GM10248 (cell line): ENCODE measurements around the gene SLC16A13.

Experiments
- CTCF ChIA-PET: fragments of 300-600 bp; sonication (Branson Sonifier 250); formaldehyde crosslinking; extraction: SDS; loops from one replicate; lab custom pipeline; 2021; ENCODE audit warnings: antibody characterized with exemption; lab: Yijun Ruan, JAX
- POLR2A ChIA-PET: fragments of 350-650 bp; sonication (Branson Sonifier 250); formaldehyde crosslinking; extraction: SDS; loops from one replicate; lab custom pipeline; 2020; ENCODE audit warnings: antibody characterized with exemption; lab: Yijun Ruan, JAX
- DNase-seq: peaks from one replicate; pipeline ENCODE4 v3.0.0; 2012; ENCODE audit errors: extremely low spot score
- CTCF ChIP-seq: IDR thresholded peaks from 2 replicates; pipeline ENCODE4 v1.5.1; 2012; ENCODE audit warnings: mild to moderate bottlenecking, low read depth; ENCODE audit errors: extremely low read depth, missing control alignments, control extremely low read depth

SLC16A13 gene

DNA sequence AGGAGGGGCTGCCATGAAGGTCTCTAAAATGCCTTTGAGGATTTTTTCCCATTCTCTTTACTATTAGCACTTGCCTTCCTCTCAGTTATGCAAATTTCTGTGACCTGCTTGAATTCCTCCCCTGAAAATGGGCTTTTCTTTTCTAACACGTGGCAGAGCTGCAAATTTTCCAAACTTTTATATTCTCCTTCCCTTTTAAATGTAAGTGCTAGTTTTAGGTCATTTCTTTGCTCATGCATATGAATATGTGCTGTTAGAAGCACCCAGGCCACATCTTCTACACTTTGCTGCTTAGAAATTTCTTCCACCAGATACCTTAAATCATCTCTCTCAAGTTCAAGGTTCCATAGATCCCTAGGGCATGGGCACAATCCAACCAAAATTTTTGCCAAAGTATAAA is 32.5 kb downstream of the SLC16A13 start:
- CTCF ChIA-PET = no interaction called here
- TF ChIP-seq CTCF = no peak
- POLR2A ChIA-PET = no interaction called here
- no peak for DNase-seq

- DNase-seq = no peak
- CTCF ChIA-PET = interaction anchor here (1.0 to 2.3 kb wide), 3 partner anchors 15 to 107 kb away, joined by 3 to 7 read pairs (median 4); no protein-coding TSS in a partner anchor
- TF ChIP-seq CTCF = no peak
- POLR2A ChIA-PET = no interaction called here
Measured at GRCh38 chr17:7070712-7071111, 34.9 kb downstream of the SLC16A13 start.

DNA sequence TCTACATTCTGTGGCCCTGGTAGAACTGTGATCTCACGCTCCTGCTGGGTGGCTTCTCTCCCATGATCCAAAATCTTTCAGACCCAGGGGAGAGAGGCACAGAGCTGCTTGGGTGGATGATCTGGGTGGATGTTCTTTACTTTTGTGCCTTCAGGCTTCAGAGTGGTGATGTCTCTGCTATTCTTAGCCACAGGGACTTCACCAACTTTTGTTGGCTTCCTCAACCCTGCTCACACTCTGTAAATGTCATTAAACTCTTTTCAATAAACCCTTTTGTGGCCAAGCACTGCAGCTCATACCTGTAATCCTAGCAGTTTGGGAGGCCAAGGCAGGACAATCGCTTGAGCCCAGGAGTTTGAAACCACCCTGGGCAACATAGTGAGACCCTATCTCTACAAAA is 36.6 kb downstream of the SLC16A13 start:
- DNase-seq = no peak
- no peak for TF ChIP-seq CTCF
- CTCF ChIA-PET = interaction anchor here (0.8 to 2.3 kb wide), 4 partner anchors 13 to 84 kb away, joined by 3 to 7 read pairs (median 4); no protein-coding TSS in a partner anchor
- POLR2A ChIA-PET = no interaction called here

DNA sequence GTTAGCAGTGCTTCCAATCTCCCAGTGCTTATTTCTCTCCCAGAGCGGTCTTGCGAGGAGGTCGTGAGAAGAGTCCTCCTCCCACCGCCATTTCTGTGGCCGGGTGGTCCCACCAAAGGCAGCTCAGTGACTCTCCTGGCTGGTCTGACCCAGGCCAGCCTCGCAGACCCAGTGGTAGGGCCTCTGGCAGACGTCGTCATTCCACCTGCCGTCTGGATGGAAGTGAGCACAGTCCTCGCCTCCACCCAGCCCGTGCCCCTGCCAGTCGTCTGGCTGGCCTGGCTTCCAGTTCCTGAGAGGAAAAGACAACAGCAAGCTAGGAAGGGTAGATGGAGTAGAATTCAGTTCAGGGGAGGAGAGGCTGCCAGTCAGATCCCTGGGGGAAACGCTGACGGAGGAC is 39.1 kb downstream of the SLC16A13 start:
- TF ChIP-seq CTCF = no peak
- POLR2A ChIA-PET = no interaction called here
- DNase-seq = no peak
- CTCF ChIA-PET = interaction anchor here (0.7 to 1.6 kb wide), 6 partner anchors 23 to 222 kb away, joined by 3 to 4 read pairs (median 3); no protein-coding TSS in a partner anchor

GRCh38 chr17:7077911-7078546 is 42.2 kb downstream of the SLC16A13 start:
- CTCF ChIA-PET = interaction anchor here (0.8 kb wide), 1 partner anchor 32 kb away, joined by 3 read pairs; no protein-coding TSS in a partner anchor
- POLR2A ChIA-PET = no interaction called here
- DNase-seq = no peak
- no peak for TF ChIP-seq CTCF

DNA sequence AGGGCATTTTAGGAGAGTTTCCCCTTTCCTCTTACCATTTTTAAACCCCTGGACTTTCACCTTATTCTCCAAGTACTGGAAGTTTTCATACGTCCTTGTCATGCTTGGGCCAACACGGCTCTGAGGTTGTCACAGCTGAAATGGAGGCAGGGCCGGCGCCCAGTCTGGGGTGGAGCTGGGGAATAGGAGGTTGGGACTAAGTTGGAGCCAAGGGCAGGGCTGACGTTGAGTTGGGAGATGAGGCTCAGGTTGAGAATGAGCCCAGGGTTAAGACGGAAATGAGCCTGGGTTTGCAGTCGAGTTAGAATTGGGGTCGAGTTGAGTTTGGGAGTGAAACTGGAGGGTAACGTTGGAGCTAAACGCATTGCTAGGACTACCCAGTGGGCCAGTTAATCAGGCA is 42.9 kb downstream of the SLC16A13 start:
- ChIA-PET CTCF (interaction anchor here (0.8 to 1.5 kb wide), 3 partner anchors 26 to 54 kb away, joined by 3 to 4 read pairs (median 3); no protein-coding TSS in a partner anchor), POLR2A (no interaction called here)
- TF ChIP-seq CTCF = no peak
- DNase-seq = no peak
